Skin epidermis (tissue), 12 donors: ENCODE measurements around the gene SRGAP2.
A peak's percentile ranks its signal among the peaks of the same experiment; 100 is the strongest.
"Not testable (repeated sequence)": the region's sequence is repeated elsewhere in the genome, so short reads cannot be mapped to it uniquely, and the experiment has no call there.

ENCODE experiments used
- H3K27ac ChIP-seq, 21 experiments: fragments of 200-600 bp; sonication (generic) in 11 of 21; one replicate each; pipeline ENCODE4 v1.5.0; 2020; ENCODE audit warnings: mild to moderate bottlenecking in 3 of 21, inconsistent platforms in 2 of 21, moderate library complexity in 2 of 21
- H3K4me3 ChIP-seq, 7 experiments: fragments of 200-600 bp; sonication (generic) in 2 of 7; one replicate each; pipeline ENCODE4 v1.5.0; 2020; ENCODE audit warnings: inconsistent platforms in 2 of 7, mild to moderate bottlenecking in 2 of 7, moderate library complexity in 1 of 7

The SRGAP2 gene

DNA sequence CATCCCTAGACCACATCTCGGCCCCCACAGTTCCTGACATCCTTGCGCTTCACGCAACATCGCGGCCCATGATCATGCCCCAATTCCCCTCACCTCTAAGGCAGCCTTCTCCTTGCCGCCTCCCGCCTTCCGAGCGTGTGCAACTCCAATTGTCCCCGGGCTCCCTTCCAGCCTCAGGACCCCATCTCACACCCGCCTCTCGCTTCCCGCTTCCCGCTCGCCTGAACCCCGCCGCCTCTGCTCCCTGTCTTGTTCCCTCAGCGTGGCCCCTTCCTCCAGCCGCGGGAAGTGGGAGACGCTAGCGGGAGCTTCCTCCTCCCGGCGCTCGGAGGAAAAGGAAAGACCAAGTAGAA lies 794 bp downstream of the SRGAP2 start:
- Histone ChIP-seq H3K4me3 (peak overlapping the region in 6 of 7 experiments; percentile 29 to 62 (median 50)), H3K27ac (peak overlapping the region in 8 of 21 experiments; percentile 50 to 74 (median 62))

DNA sequence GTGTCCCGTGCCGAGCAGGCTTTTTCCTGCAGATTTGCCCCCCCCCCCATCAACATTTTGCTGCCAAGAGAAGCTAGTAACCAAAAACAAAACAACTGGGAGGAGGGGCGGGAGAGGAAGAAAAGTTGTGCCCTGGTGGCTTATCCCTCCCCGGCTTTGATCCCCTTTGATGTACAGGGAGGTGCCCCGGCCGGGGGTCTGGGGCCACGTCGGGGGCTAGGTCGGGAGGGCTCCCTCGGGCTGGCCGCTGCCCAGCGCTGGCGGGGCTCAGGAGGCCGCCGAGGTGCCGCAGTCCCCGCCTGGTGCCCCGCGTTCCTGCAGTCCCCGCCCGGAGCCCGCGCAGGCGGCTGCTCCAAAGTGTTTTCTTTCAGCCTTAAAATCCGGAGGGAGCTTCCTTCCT lies 1.5 kb downstream of the SRGAP2 start:
- peak overlapping the region in 20 of 21 experiments; percentile 39 to 86 (median 77) for H3K27ac ChIP-seq

DNA sequence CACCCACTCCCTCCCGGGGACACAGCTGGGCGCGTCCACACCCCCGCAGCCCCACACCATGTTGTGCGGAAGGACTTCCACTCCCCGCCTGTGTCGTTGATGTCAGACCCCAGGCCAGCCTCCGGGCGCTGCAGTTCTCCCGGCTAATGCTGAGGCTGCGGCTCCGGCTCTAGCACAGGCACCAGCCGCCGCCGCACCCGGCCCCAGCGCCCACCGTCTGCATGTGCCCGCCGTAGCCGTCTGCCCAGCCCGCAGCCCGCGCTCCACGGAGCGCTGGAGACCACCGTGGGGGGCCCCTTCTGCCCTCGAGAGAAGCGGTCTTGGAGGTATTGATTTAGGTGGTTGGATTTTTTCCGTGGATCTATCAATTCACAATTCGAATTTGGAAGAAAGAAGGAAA lies 2.2 kb downstream of the SRGAP2 start:
- peak overlapping the region in 3 of 21 experiments; percentile 35 to 54 (median 42) for H3K27ac ChIP-seq
- peak overlapping the region in 5 of 7 experiments; percentile 4 to 27 (median 14) for H3K4me3 ChIP-seq

More for the DNA sequence above, 1.5 kb downstream of the SRGAP2 start:
- peak overlapping the region; percentile 34 to 51 (median 42) for H3K4me3 ChIP-seq

DNA sequence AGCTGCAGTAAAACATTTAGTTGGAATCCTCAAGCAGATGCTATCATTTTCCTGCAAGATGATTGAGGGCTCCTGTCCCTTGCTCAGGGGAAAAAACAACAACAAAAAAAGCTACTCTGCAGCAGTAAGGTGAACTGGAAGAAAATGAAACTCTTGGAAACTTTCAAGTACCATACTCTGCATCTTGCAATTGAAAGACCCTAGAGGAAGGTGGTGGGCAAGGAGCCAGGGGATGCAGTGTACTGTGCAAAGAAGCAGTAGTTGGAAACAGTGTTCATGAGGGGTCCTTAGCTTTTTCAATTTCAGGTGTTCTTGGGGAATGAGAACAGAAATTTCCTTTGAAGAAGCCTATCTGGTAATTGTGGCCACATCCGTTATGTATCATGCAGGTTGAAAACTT lies 7.5 kb downstream of the SRGAP2 start:
- H3K4me3 ChIP-seq, H3K27ac ChIP-seq: not testable (repeated sequence)

DNA sequence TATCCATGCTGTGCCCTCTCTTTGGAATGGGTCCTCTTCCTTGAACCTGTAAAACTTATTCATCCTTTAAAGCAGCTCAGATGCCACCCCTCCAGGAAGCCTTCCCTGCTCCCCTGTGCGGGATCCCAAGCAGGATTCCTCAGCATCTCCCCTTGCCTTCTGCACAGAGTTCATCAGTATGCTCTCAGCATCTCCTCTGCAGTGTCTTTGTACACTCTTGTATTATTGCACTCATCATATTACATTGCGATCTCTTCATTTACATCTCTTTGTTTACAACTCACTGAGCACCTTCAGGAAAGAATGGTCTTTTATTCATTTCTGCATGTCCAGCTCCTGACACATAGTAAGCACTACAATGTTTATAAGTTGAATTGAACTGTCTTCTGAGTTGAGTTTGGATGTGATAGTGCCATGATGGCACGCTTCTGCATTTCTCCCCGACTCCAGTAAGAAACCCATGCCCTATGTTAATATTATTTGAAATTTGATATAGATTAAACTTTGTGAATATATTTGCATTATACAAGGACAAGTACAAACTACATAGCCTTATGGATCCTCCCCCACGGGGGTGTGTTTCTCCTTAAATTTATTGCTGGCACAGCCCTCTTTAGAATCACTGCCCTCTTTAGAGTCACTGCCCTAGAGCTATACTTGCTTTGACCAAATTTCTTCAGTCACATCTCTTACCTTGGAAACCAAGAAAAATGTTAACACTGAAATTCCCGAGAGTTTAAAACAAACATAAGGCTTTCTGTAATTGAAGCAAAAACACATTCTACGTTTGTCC lies 12.5 kb downstream of the SRGAP2 start:
- not testable (repeated sequence) for H3K27ac ChIP-seq, H3K4me3 ChIP-seq

DNA sequence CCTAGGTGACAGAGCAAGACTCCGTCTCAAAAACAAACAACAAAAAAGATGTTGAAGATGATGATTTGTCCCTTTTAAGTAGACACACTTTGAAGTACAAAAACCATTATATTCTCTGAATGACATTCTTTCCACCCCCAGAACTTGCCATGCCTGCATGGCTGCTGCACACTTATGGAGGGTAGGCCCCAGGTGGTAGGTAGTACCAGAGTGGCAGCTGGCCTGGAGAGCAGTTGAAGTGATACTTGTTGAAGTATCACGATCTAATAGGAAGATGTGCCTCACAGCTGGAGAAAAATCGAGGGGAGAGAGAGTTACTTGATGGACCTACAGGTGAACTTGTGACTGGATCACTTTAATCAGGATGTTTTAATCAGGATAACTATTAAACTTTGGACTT lies 14.9 kb downstream of the SRGAP2 start:
- not testable (repeated sequence) for H3K27ac ChIP-seq, H3K4me3 ChIP-seq

DNA sequence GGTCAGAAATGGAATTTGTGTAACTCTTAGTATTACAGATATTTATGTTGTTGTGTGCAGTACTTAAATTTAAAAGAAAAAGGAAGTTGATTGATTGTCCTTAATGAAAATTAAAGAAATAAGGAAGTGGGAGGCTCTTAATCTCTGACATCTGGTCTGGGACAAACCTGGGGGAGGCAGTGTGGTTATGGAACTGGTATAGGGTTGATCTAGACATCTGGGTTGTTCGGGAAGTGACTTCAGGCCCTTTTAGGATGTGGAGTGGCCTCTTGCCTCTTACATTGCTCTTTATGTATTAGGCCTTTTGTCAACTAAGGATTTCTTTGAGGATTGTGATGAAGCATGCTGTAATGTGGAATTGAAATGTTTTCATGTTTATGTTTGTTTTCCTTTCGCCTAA lies 15.4 kb downstream of the SRGAP2 start:
- H3K4me3 ChIP-seq, H3K27ac ChIP-seq: not testable (repeated sequence)

DNA sequence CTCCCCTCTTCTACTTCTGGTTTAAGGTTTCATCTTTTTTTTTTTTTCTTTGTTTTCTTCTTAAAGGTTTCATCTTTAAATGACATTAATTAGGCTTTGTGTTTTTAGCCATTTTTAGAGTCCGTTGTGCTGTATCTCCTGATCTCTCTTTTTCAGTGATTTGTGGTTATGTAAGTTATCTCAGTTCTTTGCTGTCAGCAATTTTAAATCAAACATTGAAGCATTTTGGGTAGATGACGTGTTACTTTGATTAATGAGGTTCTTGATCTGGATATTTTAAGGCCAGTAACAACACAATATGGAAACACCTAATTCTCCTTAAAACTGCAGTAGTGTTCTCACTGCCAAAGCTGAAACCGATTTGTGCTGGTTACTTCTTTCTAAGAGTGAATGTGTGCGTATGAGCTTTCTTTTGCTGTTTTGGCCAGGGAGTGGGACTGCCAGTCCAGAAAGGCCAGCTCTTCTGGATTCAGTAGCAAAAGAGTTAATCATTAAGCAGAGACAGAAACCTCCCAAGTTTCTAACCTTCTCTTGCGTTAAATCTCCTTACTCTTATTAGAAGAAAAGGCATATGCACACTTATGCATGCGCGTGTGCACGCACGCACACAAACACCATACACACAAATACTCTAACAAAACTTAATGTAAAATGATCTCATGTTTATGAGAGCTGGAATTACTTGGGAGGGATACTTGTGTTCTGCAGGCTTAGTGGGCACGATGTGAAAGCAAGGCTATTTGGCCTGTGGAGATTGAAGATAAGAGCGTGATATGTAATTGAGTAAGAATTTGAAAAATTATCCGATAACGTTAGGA lies 16.4 kb downstream of the SRGAP2 start:
- H3K4me3 ChIP-seq, H3K27ac ChIP-seq: not testable (repeated sequence)

DNA sequence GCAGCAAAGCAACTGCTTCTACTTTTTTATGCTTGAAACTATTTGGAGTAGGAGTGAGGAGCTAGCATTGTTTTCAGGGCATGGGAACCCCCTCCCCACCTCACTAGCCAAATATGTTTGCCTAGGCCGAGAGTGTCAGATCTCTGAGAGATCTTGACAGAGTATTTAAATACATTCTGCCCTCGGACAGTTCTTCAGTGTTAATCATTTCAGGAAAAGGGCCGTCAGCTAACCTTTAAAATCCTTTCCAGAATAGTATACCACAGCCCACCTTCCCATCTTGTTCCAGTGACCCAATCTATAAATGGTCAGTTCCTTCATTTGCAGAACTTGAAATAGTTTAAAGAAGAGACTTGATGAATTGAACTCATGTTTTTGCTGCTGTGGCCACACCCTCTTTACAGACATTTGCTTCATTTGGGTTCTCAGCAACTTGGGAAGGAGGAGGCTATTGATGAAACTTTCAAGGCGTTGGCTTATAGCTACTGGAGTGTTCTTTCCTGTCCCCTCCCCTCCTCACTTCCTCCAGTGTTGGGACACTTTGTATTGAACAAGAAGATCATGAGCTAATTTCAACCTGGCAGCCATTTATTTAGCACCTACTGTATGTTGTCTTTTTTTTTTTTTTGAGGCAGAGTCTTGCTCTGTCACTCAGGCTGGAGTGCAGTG lies 17.1 kb downstream of the SRGAP2 start:
- H3K27ac ChIP-seq, H3K4me3 ChIP-seq: not testable (repeated sequence)

DNA sequence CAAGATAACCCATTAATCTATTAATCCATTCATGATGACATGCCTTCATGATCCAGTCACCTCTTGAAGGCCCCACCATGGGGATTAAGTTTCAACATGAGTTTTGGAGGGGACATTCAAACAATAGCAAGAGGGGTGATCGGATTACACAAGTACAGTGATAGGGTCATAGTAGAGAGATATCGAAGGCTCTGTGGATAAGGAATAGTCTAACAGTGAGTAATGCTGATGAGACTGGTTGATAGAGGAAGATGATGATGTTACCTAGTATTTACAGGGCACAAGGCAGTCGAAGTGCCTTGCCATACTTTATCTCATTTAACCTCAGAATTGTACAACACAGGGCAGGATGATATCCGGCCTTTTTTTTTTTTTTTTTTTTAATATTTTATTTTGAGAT lies 18.2 kb downstream of the SRGAP2 start:
- H3K27ac ChIP-seq, H3K4me3 ChIP-seq: not testable (repeated sequence)

DNA sequence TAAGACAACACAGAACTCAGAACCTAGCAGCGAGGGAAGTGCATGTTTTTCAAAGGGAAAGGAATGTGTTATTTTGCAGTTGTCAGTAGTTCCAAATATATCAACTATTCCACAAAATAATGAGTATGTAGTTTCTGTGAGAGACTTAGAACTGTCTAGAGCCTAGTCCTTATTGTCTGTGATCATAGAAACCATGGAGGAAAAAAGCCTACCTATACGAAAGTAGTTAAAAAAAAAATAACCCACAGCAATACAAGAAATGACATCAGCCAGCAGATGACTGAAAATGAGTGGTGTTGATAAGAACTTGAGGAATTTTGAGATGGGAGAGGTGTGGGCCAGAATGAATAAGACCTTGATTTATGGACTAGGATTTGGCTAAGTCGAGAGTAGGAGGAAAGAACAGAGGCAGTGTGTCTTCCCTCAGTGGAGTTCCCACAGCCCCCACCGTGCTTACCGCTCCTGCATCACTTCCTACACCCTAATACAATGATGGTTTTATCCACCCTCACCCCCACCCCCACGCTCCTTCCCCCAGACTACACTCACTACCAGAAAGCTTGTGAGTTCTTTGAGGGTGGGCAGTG lies 20.9 kb downstream of the SRGAP2 start:
- not testable (repeated sequence) for H3K27ac ChIP-seq, H3K4me3 ChIP-seq

DNA sequence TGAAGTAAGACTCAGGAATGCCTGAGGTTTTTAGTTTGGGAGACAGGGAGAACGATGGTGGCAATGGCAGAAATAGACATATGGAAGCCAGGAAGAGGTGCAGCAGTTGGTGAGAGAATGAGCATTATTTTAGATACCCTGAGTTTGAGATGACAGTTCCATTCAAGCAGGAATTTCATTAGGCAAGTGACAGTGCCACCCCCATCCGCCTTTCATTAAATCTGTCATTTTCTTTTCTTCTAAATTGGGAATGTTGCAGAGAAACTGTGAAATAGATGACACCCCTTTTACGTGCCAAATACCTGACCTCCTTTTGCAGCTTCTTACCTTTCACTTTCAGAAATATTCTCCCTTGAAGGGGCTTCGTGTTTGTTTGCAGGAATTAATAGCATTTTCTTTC lies 22.0 kb downstream of the SRGAP2 start:
- not testable (repeated sequence) for H3K27ac ChIP-seq, H3K4me3 ChIP-seq

DNA sequence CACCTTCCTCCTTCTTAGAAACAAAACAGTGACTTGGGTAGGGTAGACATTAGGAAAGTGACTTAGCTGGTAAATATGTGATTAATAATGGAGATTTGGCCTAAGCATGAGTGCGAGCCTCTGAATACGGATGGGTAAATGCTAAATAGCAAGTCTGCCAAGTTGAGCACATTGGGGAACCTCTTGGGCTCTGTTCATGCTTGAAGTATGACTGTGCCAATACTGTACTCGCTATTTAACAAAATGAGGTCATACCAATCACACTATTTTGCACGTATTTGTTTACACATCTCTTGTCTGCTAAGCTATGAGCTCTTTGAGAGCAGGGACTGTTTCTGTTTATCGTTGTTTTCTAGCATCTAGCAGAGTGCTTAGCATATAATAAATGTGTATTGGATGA lies 23.5 kb downstream of the SRGAP2 start:
- H3K27ac ChIP-seq, H3K4me3 ChIP-seq: not testable (repeated sequence)

DNA sequence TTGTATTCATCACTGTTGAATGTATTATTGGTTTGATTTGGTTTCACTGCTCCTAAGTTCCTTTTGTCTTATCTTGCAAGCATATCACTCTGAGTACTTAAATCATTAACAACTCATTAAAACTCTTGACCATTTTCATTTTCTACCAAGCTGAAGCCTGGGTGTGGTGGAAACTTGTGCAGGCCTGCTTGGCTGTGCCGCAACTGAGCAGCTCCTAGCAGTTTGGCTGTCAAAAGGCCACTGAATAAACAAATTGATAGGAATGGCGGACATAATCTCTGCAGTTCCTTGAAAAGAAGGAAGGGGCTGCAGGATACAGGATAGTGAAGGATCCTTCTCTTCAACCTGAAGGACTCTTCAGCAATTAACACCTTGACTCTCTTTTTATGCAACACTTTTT lies 25.9 kb downstream of the SRGAP2 start:
- H3K4me3 ChIP-seq, H3K27ac ChIP-seq: not testable (repeated sequence)

DNA sequence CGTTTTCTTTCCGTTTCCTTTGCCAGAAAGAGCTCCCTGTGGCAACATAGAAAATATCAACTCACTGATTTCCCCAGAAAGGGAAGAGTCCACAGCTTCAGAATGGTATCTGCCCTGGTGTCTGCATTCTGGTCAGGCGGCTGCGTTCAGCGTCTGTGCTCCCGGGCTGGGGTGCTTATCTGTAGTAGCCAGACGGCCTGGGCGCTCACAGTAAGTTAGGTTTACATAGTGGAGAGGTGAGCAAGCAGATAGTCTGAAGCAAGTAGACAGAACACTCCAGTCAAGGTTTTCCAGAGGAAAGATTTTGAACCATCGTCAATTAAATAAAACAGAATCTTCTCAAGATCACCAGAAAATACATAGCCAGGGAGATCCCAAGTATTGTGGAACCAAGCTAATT lies 28.6 kb downstream of the SRGAP2 start:
- not testable (repeated sequence) for H3K27ac ChIP-seq, H3K4me3 ChIP-seq

DNA sequence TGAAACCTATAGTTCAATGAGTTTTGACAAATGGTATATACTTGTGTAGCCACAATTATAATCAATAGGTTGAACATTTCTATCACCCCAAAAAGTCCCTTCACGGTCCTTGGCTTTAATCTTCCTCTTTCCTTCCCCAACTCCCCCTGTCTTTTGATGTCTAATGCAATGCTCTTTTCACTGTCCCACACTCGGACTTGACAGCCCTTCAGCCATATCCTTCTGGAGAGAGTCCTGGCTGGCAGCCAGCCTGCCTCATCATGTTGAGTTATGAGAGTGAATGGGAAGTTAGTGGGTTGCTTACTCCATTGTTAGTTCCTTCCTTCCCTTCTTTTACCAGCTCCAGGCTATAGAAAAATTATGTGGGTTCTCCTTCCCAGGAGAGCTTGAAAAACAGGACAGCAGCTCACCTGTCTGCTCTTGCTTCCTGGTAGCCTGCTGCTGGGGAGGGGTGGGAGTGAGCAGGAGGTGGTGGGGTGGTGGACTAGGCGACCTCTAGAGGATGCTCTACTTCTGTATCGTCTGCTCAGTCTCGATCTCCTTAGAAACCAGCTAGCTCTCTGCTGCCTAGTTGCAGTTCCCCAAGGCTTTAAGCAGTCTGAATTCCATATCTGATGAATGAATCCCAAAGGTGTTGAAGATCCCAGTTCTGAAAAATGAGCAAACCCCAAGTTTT lies 29.8 kb downstream of the SRGAP2 start:
- not testable (repeated sequence) for H3K27ac ChIP-seq, H3K4me3 ChIP-seq

DNA sequence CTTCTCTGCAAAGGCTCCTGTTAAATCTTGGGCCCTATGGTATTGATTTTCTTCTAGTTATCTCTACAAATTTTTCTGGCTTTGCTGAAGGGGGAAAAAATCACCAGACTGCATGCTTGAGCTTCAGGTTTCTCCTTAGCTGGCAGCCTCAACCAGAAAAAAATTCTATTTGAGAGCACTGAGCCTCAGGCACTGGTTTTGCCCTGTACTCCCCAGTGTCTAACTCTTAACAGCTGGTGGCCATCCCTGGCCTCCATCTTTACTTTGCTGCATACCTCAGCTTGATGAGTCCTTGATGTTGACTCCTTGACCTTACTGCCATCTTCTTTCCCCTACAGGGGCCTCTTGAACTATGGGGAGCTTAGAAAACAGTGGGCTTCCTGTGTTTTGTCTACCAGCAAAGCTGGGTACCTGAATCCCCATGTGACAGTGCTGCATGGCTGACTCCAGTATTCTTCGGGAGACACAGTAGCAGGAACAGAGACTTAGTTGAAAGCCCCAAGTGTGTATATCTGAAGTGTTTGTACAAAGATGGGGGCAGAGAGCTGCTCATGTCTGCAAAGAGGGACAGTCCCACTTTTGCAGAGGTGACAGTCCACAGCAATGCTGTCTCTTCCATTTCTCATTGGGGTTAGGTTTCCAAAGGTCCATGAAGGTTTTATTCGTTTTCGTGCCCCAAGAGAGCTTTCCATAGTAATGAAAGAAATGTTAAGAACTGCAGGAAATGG lies 31.0 kb downstream of the SRGAP2 start:
- not testable (repeated sequence) for H3K4me3 ChIP-seq, H3K27ac ChIP-seq

DNA sequence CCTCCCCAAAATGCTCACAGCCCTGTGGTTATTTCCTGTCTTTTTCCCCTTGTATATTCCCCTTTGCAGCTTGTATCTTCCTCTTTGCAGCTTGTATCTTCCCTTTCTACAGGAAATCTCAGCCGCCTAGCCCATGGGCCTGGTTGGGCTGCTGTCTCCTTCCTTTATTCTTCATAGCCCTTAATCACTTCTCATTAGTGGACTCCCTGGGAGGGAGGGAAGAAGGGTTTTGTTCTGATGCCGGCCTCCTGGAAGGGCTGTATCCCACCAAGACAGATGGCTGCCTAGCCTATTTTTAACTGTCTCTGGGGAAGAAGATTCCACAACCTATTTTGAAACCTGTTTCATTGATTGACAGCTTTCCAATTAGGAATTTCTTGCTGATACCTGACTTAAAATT lies 31.8 kb downstream of the SRGAP2 start:
- not testable (repeated sequence) for H3K27ac ChIP-seq, H3K4me3 ChIP-seq

DNA sequence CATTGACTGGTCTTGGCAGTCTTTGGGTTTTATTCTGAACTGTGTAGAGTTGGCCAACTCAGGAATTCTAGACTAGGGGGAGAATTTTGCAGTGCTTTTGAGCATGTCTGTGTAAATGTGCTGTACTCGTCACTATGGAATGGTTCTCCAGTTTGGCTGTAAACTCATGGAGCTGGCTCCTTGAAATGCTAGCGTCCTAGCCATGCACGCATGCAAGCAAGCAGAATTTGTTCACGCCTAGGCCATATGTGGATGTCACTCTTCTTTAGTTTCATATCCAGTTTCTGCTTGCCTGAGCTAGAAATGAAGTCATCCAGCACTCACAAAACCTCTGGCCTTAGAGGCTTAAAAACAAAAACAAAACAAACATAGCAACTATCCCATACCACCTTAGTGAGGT lies 36.9 kb downstream of the SRGAP2 start:
- H3K4me3 ChIP-seq, H3K27ac ChIP-seq: not testable (repeated sequence)
